GM19238 (cell line): ENCODE results near the gene ZWILCH.
A peak's percentile ranks its signal among the peaks of the same experiment; 100 is the strongest.

Source experiments
- DNase-seq: peaks from one replicate; pipeline ENCODE4 v3.0.0; 2011; ENCODE audit warnings: low spot score; ENCODE audit not compliant: insufficient read length

Gene ZWILCH

DNA sequence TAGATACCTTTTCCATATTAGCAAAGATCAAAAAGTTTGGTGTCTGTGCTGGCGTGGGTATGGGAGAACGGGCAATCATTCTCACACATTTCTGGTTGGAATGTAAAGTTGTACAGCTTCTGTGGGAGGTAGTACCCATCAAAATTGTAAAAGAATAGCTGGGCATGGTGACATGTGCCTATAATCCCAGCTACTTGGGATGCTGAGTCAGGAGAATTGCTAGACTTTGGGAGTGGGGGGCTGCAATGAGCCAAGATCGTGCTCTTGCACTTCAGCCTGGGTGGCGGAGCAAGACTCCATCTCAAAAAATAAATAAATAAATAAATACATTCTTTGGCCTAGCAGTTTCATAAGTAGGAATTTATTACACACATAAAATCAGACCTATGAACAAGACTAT, 37.8 kb downstream of the ZWILCH start:
- DNase-seq = no peak

DNA sequence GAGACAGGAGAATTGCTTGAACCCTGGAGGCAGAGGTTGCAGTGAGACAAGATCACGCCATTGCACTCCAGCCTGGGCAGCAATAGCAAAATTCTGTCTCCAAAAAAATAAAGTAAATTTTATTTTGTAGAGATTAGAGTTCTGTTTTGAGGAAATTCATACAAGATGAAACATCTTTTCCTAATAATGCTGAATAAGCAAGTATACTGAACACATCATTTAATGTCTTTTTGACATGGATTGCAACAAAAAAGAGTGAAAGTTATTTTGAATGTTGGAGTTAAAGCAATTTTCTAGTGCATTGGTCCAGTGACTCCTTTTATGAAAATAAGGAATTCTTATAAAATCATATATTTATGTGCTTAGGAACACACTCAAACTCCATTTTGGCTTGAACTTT, 40.1 kb downstream of the ZWILCH start:
- DNase-seq = no peak

- no peak for DNase-seq
Observed at GRCh38 chr15:66555685-66556084, 50.6 kb downstream of the ZWILCH start.

- DNase-seq = no peak
Observed at GRCh38 chr15:66558271-66558670, 53.1 kb downstream of the ZWILCH start.

- DNase-seq = no peak
Observed at GRCh38 chr15:66560856-66561525, 55.9 kb downstream of the ZWILCH start.

- no peak for DNase-seq
Observed at GRCh38 chr15:66563126-66563525, 58.0 kb downstream of the ZWILCH start.

- DNase-seq = no peak
Observed at GRCh38 chr15:66563566-66564110, 58.5 kb downstream of the ZWILCH start.

DNA sequence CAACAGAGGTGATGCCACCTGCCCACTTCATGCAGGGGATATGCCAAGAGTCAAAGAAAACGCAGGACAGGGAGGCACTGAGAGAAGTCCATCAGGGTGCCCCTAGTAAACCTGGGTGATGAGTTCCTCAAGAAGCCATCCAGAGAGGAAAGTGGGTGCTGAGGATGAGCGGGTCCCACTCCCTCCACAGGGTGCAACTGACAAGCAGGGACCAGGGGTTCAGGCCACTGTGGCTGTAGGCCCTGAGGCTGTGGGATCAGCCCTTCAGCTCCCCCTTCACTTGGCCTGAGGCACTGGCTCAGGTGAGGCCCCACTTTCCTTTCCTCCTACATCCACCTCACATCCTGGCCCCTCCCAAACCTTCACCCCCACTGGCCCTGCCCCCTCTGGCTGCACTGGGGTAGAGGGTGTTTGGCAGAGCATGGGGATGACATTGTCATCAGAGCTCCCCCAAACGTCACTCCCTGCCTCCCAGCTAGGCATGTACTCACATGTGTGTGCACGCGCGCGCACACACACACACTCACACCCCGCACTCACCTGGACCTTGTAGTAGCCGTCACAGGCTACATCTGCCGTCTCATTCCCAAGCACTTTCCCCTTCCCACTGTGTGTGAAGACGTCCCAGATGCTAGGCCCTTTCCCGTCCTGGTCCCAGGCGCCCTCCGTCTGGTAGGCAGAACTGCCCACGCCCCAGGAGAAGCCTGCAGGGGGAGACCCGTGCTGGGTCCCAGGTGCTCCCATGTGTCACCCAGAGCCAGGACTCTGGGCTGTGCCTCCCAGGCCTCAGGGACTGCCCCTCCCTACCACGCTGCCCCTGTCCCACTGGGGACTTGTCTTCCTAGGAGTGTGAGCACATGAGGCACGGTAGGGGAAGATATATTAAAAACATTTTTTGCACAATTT, 59.3 kb downstream of the ZWILCH start:
- DNase-seq = no peak

- no peak for DNase-seq
Observed at GRCh38 chr15:66565141-66565641, 60.1 kb downstream of the ZWILCH start.

DNA sequence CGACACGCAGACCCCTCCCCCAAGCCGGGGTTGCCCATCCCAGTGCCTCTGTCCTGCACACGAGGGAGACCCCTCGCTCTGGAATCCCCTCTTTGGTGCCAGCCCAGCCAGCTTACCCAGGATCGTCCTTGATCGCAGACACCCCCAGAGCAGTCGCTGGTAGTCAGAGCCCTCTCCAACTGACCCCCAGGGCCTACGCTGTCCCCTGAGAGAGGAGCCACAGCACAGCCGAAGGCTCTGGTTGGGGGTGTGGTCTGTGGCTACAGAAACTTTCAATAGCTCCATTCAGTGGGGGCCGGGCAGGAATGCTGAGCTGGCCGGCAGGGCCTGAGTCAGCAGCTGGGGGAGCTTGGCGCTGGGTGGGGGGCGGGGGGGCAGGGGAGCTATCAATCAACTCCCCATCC, 60.6 kb downstream of the ZWILCH start, which contains the start of gene LCTL:
Gene LCTL (minus strand): TSS at position 258 of the 404 bp plus-strand sequence. CDS start 633 bp downstream, outside the sequence.
- DNase-seq = no peak

DNA sequence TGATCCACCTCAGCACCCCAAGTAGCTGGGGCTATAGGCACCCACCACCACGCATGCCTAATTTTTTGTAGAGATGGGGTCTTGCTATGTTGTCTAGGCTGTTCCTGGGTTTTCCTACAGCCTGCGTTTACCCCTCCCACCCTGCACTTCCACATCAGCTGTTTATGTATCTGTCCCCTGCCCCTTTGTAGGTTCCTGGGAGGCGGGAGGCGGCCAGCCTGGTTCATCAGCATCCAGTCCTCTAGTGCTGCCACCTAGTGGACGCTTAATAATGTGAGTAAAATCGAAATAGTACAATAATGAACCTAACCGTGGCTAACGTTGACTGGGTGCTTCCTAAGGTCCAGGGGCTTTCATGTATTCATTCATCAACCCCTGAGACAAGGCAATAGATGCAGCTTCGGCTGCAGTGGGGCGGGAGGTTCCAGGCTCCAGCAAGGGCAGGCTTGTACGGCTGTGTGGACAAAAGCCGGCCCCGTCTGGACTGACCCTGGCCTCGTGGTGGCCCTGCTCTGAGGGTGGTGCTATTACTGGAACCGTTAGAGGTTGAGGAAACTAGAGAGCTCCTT, 61.9 kb downstream of the ZWILCH start:
- peak; percentile 71 for DNase-seq

- DNase-seq = no peak
Observed at GRCh38 chr15:66567897-66568296, 62.8 kb downstream of the ZWILCH start.

DNA sequence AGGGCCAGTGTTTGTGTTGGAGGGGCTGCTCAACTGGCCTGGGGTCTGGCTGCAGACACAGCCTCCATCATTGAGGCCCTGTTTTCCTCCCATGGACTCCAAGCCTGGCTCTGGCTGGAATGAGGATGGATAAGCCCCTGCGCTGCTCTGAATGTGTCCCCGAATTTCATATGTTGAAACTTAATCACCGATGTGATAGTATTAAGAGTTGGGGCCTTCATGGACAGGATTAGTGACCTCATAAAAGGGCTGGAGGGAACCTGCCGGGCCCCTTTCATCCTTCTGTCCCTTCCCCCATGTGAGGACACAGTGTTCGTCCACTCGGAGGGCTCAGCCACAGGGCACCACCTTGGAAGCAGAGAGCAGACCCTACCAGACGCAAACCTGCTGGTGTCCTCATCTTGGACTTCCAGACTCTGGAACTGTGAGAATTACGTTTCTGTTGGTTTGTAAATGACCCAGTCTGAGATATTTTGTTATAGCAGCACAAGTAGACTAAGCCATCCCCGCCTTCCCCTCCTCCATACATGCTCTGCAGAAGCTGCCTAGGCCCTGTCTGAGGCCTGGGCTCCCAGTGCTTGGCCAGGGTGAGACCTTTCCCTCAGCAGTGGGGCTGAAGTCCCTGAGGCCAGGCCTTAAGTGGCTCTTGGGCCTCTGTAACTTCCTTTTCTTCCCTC, 64.5 kb downstream of the ZWILCH start:
- DNase-seq = no peak

GRCh38 chr15:66570327-66570726, 65.2 kb downstream of the ZWILCH start:
- no peak for DNase-seq

GRCh38 chr15:66570842-66571478, 65.8 kb downstream of the ZWILCH start:
- no peak for DNase-seq

- no peak for DNase-seq
Observed at GRCh38 chr15:66572146-66572545, 67.0 kb downstream of the ZWILCH start.

DNA sequence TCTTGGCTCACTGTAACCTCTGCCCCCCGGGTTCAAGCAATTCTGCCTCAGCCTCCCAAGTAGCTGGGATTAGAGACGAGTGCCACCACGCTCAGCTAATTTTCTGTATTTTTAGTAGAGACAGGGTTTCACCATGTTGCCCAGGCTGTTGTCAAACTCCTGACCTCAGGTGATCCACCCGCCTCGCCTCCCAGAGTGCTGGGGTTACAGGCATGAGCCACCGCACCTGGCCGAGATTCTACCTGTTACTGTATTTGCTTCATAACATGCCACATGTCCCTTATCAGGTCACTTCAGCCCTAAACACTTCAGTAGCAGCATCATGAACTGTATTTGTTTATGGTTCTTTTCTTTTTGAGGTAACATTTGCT, 68.2 kb downstream of the ZWILCH start:
- no peak for DNase-seq

DNA sequence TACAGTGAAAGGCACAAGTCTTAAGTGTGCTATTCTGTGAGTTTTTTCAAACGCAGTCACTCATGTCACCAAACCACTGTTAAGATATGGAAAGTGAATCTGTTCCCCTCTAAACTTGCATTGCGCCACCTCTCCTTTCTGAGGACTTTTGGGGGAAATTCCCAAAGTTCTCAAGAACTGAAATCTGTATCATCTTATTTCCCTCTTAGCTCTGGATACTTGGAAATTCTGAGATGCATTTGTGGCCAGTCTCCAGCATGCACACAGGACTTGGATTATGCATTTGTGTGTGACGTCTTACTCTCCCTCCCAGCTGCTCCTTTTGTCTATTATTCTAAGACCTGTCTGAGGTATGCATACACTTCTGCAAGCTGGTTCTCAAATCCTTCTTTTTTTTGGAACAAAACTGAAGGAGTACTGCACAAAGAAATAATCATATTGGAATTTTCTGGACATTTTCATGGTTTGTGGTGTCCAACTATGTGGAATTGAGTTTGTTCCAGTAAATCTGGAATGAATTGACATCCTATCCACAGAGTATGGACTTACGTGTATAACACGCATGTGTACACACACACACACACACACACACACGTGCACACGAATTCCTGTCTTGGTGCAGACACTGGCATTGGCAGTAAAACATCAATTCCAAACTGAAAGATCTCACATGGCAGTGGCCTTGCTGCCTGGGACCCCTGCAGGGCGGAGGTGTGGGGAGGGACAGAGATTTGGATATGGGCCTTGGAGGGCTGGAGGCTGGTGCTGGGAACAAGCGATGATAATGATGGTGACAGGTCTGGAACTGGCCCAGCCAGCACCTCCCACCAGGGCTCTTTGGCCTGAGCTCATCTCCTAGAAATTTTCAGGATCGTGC, 68.8 kb downstream of the ZWILCH start:
- no peak for DNase-seq

GRCh38 chr15:66574596-66574950, 69.4 kb downstream of the ZWILCH start:
- DNase-seq = no peak
